Measurements from ENCODE around the gene XCL1.
A peak's percentile ranks its signal among the peaks of the same experiment; 100 is the strongest.
"Not testable (repeated sequence)": the region's sequence is repeated elsewhere in the genome, so short reads cannot be mapped to it uniquely, and the experiment has no call there.

The XCL1 gene

DNA sequence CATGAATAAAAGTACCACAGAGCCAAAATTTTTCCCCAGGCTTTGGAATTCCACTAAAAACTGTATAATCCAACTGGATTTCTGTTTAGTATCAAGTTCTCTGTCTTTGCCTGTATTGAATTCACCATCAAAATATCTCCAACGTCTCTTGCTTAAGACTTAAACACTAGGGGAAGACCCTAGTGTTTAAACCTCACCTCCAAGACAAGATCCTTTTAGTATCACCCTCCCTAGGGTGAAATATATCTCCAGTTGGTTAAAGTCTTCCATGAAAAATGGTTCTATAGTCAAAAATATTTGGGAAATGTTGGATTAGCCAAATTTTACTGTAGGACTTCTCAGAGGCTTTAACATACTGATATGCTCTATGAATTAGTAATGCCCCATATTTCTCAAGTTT is 8.1 kb upstream of the XCL1 start:
- DNase-seq: no peak

DNA sequence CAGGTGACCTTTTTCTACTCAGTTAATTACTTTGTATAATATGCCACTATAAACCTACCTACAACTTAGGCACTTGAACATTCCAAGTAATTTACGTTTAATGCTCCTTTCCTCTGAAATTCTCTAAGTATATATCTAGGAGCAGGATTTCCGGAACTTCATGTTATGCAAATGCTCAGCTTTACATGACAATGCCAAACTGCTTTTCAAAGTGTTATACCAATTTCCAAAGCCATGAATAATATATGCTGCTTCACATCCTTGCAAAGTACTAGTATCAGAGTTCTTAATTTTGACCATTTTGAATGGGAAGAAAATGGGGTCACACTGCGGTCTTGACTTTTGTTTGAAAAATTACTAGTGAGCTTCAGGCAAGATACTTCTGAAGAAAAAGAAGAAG is 5.8 kb upstream of the XCL1 start:
- no peak for DNase-seq

DNA sequence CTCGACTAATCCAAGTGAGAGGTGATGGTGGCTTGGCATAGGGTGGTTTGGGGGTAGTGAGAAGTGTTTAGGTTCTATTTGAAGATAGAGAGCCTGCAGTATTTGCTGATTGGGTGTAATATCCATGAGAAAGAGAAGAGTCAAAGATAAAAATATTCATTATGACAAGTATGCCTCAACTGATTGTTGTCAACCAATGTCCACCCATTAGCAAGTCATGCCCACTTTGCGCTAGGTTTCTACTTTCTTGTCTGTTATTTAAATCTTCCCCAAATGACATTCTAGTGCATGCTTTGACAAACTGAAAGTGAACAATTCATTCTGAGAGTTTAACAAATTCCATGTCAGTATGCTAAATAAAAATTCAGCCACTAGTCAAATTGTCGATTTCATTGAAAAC is 3.8 kb upstream of the XCL1 start:
- no peak for DNase-seq

DNA sequence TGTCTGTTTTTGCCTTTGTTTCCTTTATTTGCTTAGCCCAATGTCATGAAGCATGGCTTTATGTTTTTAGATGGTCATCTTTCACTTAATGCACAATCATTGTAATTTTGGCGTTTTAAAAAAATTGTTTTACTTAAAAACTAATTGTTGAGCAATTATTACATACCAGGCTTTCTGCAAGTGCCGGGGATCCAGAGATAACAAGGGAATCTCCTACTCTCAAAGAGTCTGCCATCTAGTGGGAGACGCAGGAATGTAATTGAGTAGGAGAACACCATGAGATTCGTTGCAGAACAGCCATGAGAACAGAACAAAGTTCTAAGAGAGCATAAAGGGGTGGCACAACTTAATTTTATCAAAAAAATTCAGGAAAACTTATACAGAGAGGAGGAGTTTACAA is 2.2 kb upstream of the XCL1 start:
- DNase-seq: not testable (repeated sequence)

DNA sequence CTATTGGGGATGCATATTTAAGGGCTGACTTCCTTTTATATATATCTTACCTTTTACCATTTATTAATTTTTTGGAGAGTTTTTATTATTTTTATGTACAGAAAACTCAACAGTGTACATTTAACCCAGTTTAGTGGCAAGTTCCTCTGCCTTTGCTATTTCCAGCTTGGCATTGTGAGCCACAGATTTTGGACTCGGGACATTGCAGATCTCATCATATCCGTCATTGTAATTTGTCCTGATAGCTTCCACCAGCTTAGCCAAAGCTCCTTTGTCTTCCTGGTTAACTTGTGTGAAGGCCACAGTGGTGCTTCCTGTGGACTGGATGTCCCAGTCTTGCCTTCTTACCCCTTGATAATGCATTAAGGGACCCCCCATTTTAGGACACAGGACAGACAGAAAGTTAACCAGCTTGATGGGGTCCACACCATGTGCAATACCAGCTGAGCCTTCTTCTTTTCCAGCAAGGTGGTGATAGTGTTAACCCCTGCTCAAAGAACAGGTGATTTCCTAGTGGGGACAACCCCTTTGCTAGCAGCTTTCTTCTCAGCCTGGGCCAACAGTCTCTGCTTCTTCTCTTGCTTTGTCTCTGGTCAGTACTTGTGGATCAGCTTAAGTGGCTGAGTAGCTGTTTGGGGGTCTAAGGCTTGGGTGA is 2.3 kb downstream of the XCL1 start:
- DNase-seq: not testable (repeated sequence)

DNA sequence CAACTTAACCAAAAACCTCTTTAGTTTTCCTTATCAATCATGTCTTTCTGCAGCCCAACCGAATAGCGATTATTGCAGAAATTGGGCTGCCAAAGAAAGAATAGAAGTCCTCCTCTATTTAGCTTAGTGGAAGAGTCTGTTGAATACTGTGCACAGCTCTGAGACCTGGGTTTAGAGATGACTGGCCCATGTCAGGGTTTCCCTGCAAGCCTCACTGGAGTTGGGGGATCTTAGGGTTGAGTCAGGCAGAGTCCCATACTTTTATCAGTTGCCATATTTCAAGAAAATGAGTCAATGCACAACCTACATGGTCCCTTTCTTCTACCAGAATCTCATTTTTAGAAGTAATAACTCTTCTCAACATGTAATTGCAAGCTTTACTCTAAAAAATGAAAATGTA is 3.9 kb downstream of the XCL1 start:
- DNase-seq: not testable (repeated sequence)

DNA sequence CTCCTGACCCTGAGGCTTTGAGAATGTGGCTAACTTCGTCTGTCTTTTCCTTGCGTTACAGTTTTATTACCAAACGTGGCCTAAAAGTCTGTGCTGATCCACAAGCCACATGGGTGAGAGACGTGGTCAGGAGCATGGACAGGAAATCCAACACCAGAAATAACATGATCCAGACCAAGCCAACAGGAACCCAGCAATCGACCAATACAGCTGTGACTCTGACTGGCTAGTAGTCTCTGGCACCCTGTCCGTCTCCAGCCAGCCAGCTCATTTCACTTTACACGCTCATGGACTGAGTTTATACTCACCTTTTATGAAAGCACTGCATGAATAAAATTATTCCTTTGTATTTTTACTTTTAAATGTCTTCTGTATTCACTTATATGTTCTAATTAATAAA is 4.6 kb downstream of the XCL1 start:
- DNase-seq: not testable (repeated sequence)

DNA sequence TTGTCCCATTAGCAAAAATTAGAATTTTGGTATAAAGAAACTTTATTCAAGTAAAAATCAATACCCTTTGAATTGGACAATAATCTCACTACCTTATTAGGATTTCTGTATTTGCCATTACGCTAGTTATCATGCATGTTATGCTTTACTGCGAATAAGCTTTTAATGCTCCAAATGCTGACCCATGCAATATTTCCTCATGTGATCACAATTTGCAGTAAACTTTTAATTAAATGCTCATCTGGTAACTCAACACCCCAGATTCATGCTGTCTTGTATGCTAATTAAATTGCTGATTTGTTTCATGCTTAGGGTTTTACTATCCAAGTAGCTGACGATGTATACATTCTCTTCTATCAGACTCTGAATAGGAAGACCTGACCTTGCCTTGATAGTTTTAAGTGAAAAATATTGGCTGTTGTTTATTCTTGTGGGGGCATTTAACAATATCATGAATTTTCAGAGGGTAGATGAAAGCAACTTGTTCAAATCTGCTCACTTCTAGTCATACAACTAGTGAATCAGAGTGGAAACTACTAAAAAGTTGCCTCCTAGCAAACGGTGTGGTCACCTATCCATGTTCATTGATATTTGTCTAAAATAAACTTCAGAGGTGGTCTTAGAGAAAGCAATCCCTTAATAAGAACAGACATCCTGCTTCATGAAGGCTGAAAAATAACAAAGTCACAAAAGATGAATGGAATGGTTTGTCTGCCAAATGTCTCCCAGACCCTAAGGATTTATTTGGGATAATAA is 5.6 kb downstream of the XCL1 start:
- DNase-seq: no peak

DNA sequence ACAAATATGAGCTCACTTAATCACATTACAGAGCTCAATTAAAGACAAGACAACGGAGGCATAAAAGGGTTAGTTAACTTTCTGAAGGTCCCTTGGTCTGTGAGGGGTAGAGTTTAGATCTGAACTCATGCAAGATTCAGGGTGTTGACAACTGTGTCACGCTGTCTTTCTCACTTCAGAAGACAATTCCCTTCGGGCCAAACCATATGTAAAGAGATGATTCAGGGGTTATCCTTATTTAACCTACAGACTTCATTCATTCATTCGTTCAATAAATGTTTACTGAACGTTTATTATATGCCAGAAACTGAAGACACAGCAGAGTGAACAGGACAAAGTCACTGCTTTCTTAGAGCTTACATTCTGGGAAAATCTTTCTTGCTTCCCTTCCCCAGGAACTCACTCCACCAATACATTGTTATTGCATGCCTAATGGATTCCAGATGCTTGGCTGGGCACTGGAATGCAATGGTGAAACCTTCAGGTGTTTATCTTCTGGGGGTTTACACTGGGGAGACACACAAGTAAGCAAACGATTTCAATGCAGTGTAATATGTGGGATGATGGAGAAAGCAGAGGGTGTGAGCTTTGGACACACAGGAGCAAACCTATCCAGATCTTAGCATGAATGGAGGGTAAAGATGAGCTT is 6.4 kb downstream of the XCL1 start:
- no peak for DNase-seq

DNA sequence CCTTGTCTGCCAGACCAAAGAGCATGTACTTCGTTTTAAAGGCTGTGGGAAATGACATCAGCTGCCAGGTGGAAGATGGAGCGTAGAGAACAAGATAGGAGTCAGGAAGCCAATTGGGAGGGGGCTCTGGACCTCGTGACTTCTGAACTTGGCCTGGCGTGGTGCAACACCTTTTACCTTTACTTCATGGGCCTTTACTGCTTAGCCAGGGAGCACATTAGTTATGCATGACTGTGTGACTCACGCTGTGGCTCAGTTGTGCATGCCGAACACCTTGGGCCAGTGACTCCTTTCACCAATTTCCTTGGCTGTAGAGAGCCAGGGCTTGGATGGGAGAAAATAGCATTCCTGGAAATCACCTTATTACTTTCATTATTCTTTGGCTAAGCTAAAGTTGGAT is 7.2 kb downstream of the XCL1 start:
- DNase-seq: no peak

DNA sequence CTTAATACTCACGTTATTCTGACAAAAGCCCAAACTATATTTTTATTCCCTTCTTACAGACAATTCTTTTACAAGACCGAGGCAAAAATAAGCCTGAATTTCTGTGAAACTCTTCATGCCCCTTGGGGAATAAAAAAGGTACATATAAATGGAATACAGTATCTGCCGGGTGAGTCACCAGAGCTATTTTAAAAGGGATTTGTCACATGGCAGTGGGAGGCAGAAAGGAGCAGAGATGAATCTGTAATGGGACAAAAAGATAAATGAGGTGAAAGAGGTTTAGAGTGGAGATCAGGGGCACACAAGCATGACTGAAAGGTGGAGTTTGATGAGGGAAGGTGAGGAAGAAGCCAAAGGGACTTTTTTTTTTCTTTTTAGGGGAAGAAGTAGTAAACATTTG is 8.8 kb downstream of the XCL1 start:
- no peak for DNase-seq

DNA sequence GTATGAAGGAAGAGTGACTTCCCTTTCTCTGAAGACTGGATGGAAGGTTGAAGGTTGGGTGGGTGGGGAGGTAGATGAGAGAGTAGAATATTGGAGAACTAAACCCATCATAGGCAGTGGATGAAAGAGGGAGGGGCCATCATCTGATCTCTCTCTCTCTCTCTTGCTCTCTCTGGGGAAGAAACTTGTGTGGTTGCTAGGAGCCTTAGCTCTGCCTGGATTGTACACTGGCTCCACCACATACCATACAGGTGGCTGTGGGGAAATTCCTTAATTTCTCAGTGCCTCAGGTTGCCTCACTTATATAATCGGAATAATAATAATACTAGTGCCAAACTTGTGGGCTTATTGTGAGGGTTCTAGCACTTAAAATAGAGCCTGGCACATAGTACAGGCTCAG is 9.5 kb downstream of the XCL1 start:
- no peak for DNase-seq

DNA sequence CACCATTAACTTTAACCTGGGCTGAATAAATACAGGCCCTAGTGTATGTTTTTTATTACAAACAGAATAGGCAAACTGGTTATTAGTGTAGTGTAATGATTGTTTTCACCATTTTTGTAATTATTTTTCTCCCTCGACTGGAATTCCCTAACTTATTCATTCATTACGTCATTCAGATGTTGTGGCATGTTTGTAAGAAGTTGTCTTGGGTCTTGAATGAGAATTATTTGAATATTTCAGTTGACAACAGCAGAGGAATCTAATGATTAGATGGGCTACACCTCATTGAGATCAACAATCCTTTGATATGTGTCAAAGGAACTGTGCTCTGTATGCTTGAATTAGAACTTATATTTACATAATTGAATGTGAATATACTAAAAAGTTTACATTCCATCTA is 12.8 kb downstream of the XCL1 start:
- DNase-seq: no peak

DNA sequence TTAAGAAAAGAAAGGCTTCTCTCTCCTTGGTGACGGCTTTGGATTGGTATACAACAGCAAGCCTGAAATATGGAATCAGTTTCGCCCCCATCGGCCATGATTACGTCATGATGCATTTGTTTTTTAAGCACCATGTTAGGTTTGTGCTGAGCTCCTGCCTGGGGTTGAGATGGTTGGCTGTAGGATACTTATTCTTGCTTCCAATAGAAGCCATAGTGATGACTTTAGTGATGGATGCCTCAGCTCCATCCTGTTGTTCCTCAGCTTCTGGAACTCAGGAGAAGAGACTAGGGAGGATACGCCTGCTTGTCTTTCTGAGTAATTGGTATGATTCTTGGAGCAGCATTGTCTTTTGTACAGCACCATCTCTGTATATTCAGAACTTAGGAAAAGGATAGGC is 14.7 kb downstream of the XCL1 start:
- no peak for DNase-seq

DNA sequence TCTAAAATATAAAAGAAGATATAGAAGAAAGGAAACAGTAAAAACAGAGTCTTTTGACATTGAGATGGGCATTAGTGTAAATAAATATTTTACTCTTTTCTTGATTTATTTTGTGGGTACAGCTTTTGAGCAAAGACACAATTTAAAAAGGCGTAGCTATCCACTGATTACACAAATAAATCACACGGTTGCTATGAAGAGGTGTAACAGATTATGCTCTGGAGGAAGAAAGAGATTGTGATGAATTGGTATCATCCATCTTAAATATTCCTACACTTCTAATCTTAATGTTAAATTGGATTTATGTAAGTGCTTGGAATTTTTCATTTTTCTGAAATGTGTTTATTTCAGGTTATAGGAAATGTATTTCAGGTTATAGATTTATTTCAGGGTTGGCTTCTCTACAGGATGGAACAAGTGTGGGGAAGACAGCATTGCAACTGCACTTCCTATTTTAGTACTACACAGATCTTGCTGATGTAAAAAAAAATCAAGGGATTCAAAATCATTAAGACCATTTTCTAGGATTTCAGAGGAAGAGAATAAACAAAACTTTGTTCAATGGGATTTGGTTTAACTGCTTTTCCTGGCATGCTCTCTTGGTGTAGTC is 15.3 kb downstream of the XCL1 start:
- DNase-seq: no peak

DNA sequence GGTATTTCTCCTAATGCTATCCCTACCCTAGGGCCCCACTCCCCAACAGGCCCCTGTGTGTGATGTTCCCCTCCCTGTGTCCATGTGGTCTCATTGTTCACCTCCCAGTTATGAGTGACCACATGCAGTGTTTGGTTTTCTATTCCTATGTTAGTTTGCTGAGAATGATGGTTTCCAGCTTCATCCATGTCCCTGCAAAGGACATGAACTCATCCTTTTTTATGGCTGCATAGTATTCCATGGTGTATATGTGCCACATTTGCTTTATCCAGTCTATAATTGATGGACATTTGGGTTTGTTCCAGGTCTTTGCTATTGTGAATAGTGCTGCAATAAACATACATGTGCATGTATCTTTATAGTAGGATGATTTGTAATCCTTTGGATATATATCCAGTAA is 19.0 kb downstream of the XCL1 start:
- not testable (repeated sequence) for DNase-seq

DNA sequence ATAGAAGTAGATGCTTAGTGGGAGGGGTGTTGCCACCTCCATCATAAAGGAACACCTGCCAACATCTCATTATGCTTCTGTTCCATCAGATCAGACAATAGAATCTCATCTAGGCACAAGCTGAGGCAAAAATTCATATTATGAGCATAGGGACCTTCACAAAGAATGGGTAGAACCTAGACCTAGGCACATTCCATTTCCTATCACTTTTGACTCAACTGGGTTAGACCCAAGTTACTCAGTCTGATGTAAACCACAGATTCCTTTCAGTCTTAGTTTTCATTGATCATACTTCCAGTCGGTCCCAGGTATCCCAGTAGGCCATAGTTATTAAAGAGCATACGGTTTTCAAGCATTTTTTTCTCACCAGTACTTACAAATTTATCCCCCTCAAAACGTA is 21.7 kb downstream of the XCL1 start:
- no peak for DNase-seq

DNA sequence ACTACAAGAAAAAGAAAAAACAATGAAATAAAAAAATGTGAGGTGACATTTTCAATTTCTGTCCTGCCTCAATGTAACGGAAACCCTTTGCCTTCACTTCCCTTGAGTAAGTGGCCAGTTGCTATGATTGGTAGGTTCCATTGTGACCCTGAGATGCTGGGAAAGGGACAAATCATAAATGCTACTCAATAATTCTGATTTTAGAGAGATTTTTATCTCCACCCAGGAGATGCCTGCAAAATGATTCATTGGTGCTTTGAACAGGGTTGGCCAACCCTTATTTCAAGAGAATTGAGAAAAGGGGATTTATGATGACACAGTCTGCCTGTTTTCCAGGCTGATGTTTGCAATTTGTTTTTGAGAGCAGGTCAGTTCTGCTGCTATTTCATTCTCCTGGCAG is 22.5 kb downstream of the XCL1 start:
- DNase-seq: no peak

DNA sequence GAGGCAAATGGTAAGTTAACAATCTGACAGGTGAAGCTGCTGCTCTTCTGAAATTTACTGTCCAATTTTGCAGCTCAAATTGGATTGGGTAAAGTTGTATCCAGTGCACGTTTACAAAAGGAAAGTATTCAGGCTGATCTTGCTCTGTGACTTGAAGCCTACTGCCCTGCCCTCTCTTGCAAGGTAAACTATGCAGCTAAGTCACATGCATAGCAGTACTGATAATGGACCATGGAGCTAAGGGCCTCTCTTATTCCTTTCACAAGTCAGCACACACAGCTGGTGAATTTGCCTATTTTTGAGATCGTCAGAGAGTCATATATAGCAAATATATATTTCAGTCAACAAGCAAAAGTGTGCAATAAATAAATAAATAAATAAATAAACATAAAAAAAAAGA is 23.2 kb downstream of the XCL1 start:
- no peak for DNase-seq

DNA sequence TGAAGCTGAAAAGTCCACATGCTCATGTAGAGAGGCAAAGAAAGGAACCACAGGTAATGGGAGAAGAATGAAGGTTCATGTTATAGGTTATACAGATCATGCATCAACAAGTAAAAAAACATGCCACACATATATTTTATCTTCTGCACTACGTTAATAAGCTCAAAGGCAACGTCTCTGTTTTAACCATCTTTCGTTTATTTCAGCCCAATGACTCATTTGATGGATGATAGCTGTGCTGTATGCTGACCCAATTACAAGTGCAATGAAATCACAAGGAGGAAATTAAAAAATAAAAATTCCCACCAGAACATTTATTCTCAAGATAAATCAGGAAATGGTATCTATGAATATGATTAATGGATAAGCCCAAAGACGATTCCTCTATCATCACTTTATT is 24.6 kb downstream of the XCL1 start:
- DNase-seq: no peak

DNA sequence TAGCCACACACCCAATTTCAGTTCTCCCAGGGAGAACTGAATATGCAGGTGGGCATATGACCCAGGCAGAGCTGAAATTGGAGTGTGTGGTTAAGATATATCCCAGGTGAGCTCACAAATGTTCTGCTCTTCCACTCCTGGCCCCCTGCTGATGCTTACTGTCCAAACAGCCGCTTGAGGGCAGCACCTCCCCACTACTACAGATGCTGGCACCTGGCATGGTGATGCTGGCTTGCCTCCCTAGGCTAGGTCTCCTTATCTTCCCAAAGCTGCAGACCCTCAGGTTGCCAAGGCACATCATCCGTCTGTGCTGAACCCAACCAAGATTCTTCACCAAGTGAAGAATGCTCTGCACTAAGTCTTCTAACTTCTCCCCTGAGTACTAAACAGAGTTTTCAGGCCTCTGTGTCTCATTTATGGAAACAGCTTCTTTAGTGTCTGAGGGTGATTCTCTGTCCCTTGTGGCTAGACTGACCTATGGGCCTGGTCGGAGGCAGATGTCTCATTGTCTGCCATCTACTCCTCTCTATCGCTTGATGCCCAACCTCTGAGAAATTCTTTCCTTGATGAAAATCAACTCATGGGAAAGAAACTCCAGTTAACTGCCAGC is 27.2 kb downstream of the XCL1 start:
- DNase-seq: peak; percentile 67

DNA sequence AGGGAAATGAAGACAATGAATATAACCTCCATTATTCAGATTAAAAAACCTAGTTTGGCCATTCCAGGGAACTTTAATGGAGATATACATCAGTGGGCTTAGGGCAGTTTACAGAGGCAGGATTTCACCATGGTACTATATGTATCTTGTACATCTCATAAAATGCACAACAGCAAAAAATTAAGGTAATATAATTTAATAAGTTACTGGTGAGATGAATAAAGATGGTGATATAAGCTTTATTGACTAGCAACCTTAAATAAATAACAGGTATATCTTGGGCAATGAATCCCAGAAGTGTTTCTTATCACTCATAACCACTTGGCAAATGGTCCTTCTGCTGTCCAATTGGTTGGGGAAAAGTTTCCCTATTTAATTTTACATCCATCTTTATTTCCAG is 29.0 kb downstream of the XCL1 start:
- DNase-seq: no peak

DNA sequence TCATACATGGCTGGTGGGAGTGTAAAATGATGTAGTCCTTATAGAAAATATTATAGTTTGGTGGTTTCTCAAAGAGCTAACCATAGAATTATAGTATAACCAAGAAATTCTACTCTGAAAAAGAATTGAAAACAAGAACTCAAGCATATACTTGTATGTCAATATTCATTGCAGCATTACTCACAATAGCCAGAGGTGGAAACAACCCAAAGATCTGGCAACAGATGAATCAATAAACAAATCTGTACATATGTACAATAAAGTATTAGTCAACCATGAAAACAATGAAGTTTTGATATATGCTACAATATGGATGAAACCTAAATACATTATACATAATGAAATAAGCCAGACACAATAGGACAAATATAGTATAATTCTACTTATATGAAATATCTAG is 29.7 kb downstream of the XCL1 start:
- DNase-seq: no peak
